K562 (cell line): Measurements from ENCODE around the gene TMEM120B. TPM values are rescaled to one million over a fixed set of nuclear protein-coding genes. Genes with fewer than 3 reads are reported as not detected.
A peak's percentile ranks its signal among the peaks of the same experiment; 100 is the strongest.

Experiments used
- ATF7 ChIP-seq: fragments of 450-650 bp; IDR thresholded peaks from 2 replicates; pipeline ENCODE4 v1.7.1; 2014; ENCODE audit warnings: mild to moderate bottlenecking, moderate library complexity
- CBX2 ChIP-seq: fragments of 200-600 bp; sonication (generic); IDR thresholded peaks from one replicate; pipeline ENCODE4 v1.6.1; 2012; ENCODE audit warnings: mild to moderate bottlenecking, low read length, inconsistent platforms; ENCODE audit not compliant: insufficient read depth, poor library complexity, severe bottlenecking
- CC2D1A ChIP-seq: fragments of 450-650 bp; IDR thresholded peaks from 2 replicates; pipeline ENCODE4 v1.6.1; 2017; ENCODE audit warnings: mild to moderate bottlenecking
- CREB1 ChIP-seq, 2 experiments: sonication (generic) in 1 of 2; formaldehyde crosslinking in 1 of 2; IDR thresholded peaks; 2 replicates each; pipeline versions ENCODE4 v1.6.1 to v1.8.0; 2012 to 2022; ENCODE audit warnings: inconsistent platforms in 1 of 2, mild to moderate bottlenecking in 1 of 2, missing genetic modification reagents in 1 of 2, moderate library complexity in 1 of 2
- FOXA3 ChIP-seq, 2 experiments: fragments of 450-650 bp in 1 of 2; sonication (generic) in 1 of 2; formaldehyde crosslinking; IDR thresholded peaks in 1 of 2; conservative IDR thresholded peaks in 1 of 2; 2 replicates each; pipeline versions ENCODE4 v1.4.0 to v1.8.0; 2020 to 2022; ENCODE audit warnings: mild to moderate bottlenecking in 2 of 2, missing genetic modification reagents in 1 of 2
- GABPB1 ChIP-seq: sonication (generic); formaldehyde crosslinking; IDR thresholded peaks from 2 replicates; pipeline ENCODE4 v1.8.0; 2022; ENCODE audit warnings: mild to moderate bottlenecking, missing genetic modification reagents
- HNRNPK ChIP-seq: fragments of 200-400 bp; formaldehyde crosslinking; IDR thresholded peaks from one replicate; pipeline ENCODE4 v1.6.1; 2018; ENCODE audit warnings: mild to moderate bottlenecking, low read depth, low read length; ENCODE audit not compliant: poor library complexity, severe bottlenecking
- KAT2B ChIP-seq: IDR thresholded peaks from one replicate; pipeline ENCODE4 v1.6.1; 2012; ENCODE audit warnings: low read depth, mild to moderate bottlenecking, control low read depth, inconsistent platforms, low read length, moderate library complexity
- KLF16 ChIP-seq: IDR thresholded peaks from 2 replicates; pipeline ENCODE4 v1.6.1; 2016; ENCODE audit warnings: antibody characterized with exemption
- MEIS2 ChIP-seq: fragments of 450-650 bp; IDR thresholded peaks from 2 replicates; pipeline ENCODE4 v1.6.1; 2014; ENCODE audit warnings: mild to moderate bottlenecking; ENCODE audit not compliant: partially characterized antibody
- OTX1 ChIP-seq: fragments of 450-650 bp; formaldehyde crosslinking; IDR thresholded peaks from 2 replicates; pipeline ENCODE4 v1.4.0; 2022; ENCODE audit warnings: mild to moderate bottlenecking
- TBL1XR1 ChIP-seq, 2 experiments: IDR thresholded peaks; 2 replicates each; pipeline ENCODE4 v1.6.1; 2012; ENCODE audit warnings: improper control_type of control experiment in 2 of 2, low read length in 2 of 2, mild to moderate bottlenecking in 1 of 2
- TFAM ChIP-seq: fragments of 250-450 bp; sonication (Bioruptor Pico); conservative IDR thresholded peaks from 2 replicates; pipeline ENCODE4 v1.5.0; 2021; ENCODE audit warnings: mild to moderate bottlenecking, moderate library complexity
- TSHZ1 ChIP-seq: fragments of 250-450 bp; sonication (Bioruptor Pico); IDR thresholded peaks from 2 replicates; pipeline ENCODE4 v1.4.0; 2020; ENCODE audit warnings: mild to moderate bottlenecking, moderate library complexity
- ZNF197 ChIP-seq: fragments of 200-800 bp; sonication (Bioruptor generic); IDR thresholded peaks from 2 replicates; pipeline ENCODE4 v1.6.1; 2016; ENCODE audit warnings: low read depth, missing genetic modification characterization, missing compliant biosample characterization
- ZNF41 ChIP-seq: fragments of 250-450 bp; sonication (Bioruptor Pico); conservative IDR thresholded peaks from 2 replicates; pipeline ENCODE4 v1.4.0; 2020; ENCODE audit warnings: mild to moderate bottlenecking
- ZNF518B ChIP-seq: fragments of 250-450 bp; sonication (Bioruptor Pico); IDR thresholded peaks from 2 replicates; pipeline ENCODE4 v1.5.0; 2021; ENCODE audit warnings: mild to moderate bottlenecking, moderate library complexity
- ZNF589 ChIP-seq: fragments of 200-800 bp; sonication (Bioruptor generic); IDR thresholded peaks from 2 replicates; pipeline ENCODE4 v1.6.1; 2016; ENCODE audit warnings: low read depth, missing genetic modification characterization, missing compliant biosample characterization
- polyA plus RNA-seq, 8 experiments: library from polyadenylated mRNA; depleted of rRNA in 4 of 8; stranded (reverse) in 5 of 8; unstranded in 3 of 8; fragments of >200 nt; fragmentation: Nextera tagmentation in 2 of 8; fragmentation: Illumina TruSeq in 1 of 8; extraction: Ambion mirVana in 2 of 8; extraction: Trizol in 1 of 8; gene quantifications; 2 replicates each; pipeline versions ENCODE4 v1.2.1 to v1.2.3, GENCODE V29; 2011 to 2014; ENCODE audit warnings: inconsistent platforms in 1 of 8, missing spikeins in 1 of 8
- total RNA-seq, 7 experiments: library from RNA; depleted of rRNA in 6 of 7; stranded (reverse); fragments of >200 nt in 6 of 7; fragmentation: Illumina TruSeq in 2 of 7; extraction: Trizol in 2 of 7; gene quantifications; 2 replicates each; pipeline versions ENCODE4 v1.2.1 to v1.2.3, GENCODE V29; 2011 to 2021; ENCODE audit warnings: low replicate concordance in 1 of 7

Gene TMEM120B
- total and polyA plus RNA-seq, 9 of the 15 experiments (the other 6 are each of a cell fraction or from before 2014, with no cell fraction given): 1.7 to 18.6 (median 7.4) TPM

- TF ChIP-seq FOXA3 (CRISPR knock-in tag; conservative IDR thresholded peaks at IDR 0.05 in 1 of 2, IDR thresholded peaks at IDR 0.05 in 1 of 2): peak in 1 of 2 experiments; percentile 46; a peak in 1 of 4 replicates
- no peak for TF ChIP-seq TBL1XR1 (IDR thresholded peaks at IDR 0.05; ENCODE audit: low read length in 2 of 2)
- TF ChIP-seq KLF16: no peak
- TF ChIP-seq CC2D1A: peak; percentile 56; the same call in 1 of the 2 replicates
- no peak for TF ChIP-seq HNRNPK
- no peak for TF ChIP-seq ATF7
- TF ChIP-seq ZNF518B (CRISPR knock-in tag): no peak
- TF ChIP-seq ZNF589 (CRISPR knock-in tag): no peak
- TF ChIP-seq GABPB1 (CRISPR knock-in tag): no peak; the same call in 1 of the 2 replicates
- no peak for TF ChIP-seq CBX2
- no peak for TF ChIP-seq ZNF197 (CRISPR knock-in tag)
- no peak for TF ChIP-seq CREB1 (IDR thresholded peaks at IDR 0.05)
- TF ChIP-seq CREB1 (CRISPR knock-in tag; IDR thresholded peaks at IDR 0.05): no peak
- no peak for TF ChIP-seq KAT2B
- no peak for TF ChIP-seq MEIS2
- TF ChIP-seq OTX1 (CRISPR knock-in tag): no peak
- no peak for TF ChIP-seq TSHZ1 (CRISPR knock-in tag)
- TF ChIP-seq ZNF41 (CRISPR knock-in tag): no peak
- TF ChIP-seq TFAM (CRISPR knock-in tag): no peak
Measured at GRCh38 chr12:121776190-121777098, 63.9 kb downstream of the TMEM120B start (continued).
